Lung (tissue), 12 donors: ENCODE results near the gene ZNF865. TPM values are rescaled to one million over a fixed set of nuclear protein-coding genes. Genes with fewer than 3 reads are reported as not detected.

ENCODE experiments used
- ATAC-seq: fragments of 200-7000 bp; cut with Tn5 transposase; one replicate; pipeline ENCODE4 v1.9.1; 2020; ENCODE audit warnings: moderate number of reproducible peaks; ENCODE audit not compliant: insufficient read depth, low FRiP score
- DNase-seq, 3 donors: peaks; one replicate each; pipeline ENCODE4 v3.0.0-alpha.2; 2013 to 2017
- H3K27ac ChIP-seq, 2 donors: one replicate each; pipeline ENCODE4 v1.5.1; 2013; ENCODE audit warnings: mild to moderate bottlenecking in 2 of 2, moderate library complexity in 2 of 2, control low read depth in 1 of 2, inconsistent platforms in 1 of 2, low read depth in 1 of 2, low read length in 1 of 2
- H3K27me3 ChIP-seq, 3 donors: one replicate each; pipeline ENCODE4 v1.5.1; 2013; ENCODE audit warnings: low read length in 2 of 3; ENCODE audit not compliant: control insufficient read depth in 3 of 3, insufficient read depth in 3 of 3
- H3K36me3 ChIP-seq, 4 donors: one replicate each; pipeline ENCODE4 v1.5.1; 2013; ENCODE audit warnings: low read length in 4 of 4, mild to moderate bottlenecking in 1 of 4, moderate library complexity in 1 of 4; ENCODE audit not compliant: control insufficient read depth in 4 of 4, insufficient read depth in 4 of 4
- H3K4me1 ChIP-seq, 5 donors: one replicate each; pipeline ENCODE4 v1.5.1; 2013; ENCODE audit warnings: low read length in 5 of 5, mild to moderate bottlenecking in 2 of 5, moderate library complexity in 1 of 5; ENCODE audit not compliant: control insufficient read depth in 5 of 5, insufficient read depth in 5 of 5
- H3K4me3 ChIP-seq: one replicate; pipeline ENCODE4 v1.5.1; 2013; ENCODE audit warnings: mild to moderate bottlenecking, control low read depth, moderate library complexity
- H3K9ac ChIP-seq, 2 donors: one replicate each; pipeline ENCODE4 v1.5.1; 2013; ENCODE audit warnings: low read length in 2 of 2, control low read depth in 1 of 2; ENCODE audit not compliant: insufficient read depth in 1 of 2
- H3K9me3 ChIP-seq, 4 donors: one replicate each; pipeline ENCODE4 v1.5.1; 2013; ENCODE audit warnings: low read length in 3 of 4, mild to moderate bottlenecking in 1 of 4, moderate library complexity in 1 of 4; ENCODE audit not compliant: control insufficient read depth in 4 of 4, insufficient read depth in 3 of 4
- CTCF ChIP-seq: IDR thresholded peaks from 2 replicates; pipeline ENCODE4 v1.5.1; 2012; ENCODE audit warnings: mild to moderate bottlenecking; ENCODE audit errors: control extremely low read depth, extremely low read depth
- WGBS, 2 donors: extraction: QIAGEN DNeasy Blood & Tissue Kit; methylation state at CpG; one replicate each; pipeline ENCODE4 v1.1.7; 2013; 5-methylcytosine and 5-hydroxymethylcytosine counted together
- polyA plus RNA-seq, 2 donors: library from polyadenylated mRNA; stranded (reverse); fragments of 200-250 nt; gene quantifications; one replicate each; pipeline ENCODE4 v1.2.1, GENCODE V29; 2013
- total RNA-seq, 2 donors: library from RNA; depleted of rRNA in 1 of 2; stranded (reverse); fragments of >200 nt in 1 of 2; gene quantifications; one replicate each; pipeline ENCODE4 v1.2.1, GENCODE V29; 2014 to 2021
- donor health status: control.
- donor health status: control.
- donor health status: Bipolar disorder and iron deficiency.
- donor health status: healthy.
- donor health status: DM: yes; HTN: yes; CAD: no.

ZNF865 gene
- total and polyA plus RNA-seq, 4 donors = 5.1 to 19.3 (median 10.0) TPM

- TF ChIP-seq CTCF = peak; percentile 95
- Histone ChIP-seq H3K9me3 (no peaks in the 10 kb centered on the region), H3K9ac (no peak overlapping the region), H3K27me3 (no peaks in the 10 kb centered on the region), H3K4me1 (peaks cover 5 to 14% (median 11%) of the 10 kb centered on the region in 5 donors), H3K36me3 (peaks cover 0 to 3% (median under 1%) of the 10 kb centered on the region in 4 donors), H3K4me3 (no peak overlapping the region), H3K27ac (peak overlapping the region in 1 of 2 donors; percentile 64)
- DNase-seq = peak; percentile 87 to 95 (median 91)
- ATAC-seq = peak; percentile 69
- 30 to 33% methylated on average over 3 of the region's 3 CpGs for WGBS, 2 donors
Observed at GRCh38 chr19:55632463-55632834, 27.0 kb downstream of the ZNF865 start.

- Histone ChIP-seq H3K36me3 (peaks cover 0 to 3% (median under 1%) of the 10 kb centered on the region in 4 donors), H3K9ac (no peak overlapping the region), H3K27ac (no peak overlapping the region), H3K9me3 (no peaks in the 10 kb centered on the region), H3K27me3 (no peaks in the 10 kb centered on the region), H3K4me3 (no peak overlapping the region), H3K4me1 (peaks cover 5 to 14% (median 11%) of the 10 kb centered on the region in 5 donors)
- TF ChIP-seq CTCF = no peak
- WGBS, 2 donors = 53 to 72% methylated on average over 8 of the region's 8 CpGs
- DNase-seq (no peak), ATAC-seq (no peak)
Observed at GRCh38 chr19:55633861-55634260, 28.4 kb downstream of the ZNF865 start.

GRCh38 chr19:55635334-55635717 is 29.9 kb downstream of the ZNF865 start:
- Histone ChIP-seq H3K27me3 (no peaks in the 10 kb centered on the region), H3K4me1 (peaks cover 5 to 20% (median 13%) of the 10 kb centered on the region in 5 donors), H3K36me3 (peaks cover 0 to 3% (median under 1%) of the 10 kb centered on the region in 4 donors), H3K4me3 (peak overlapping the region; percentile 88), H3K27ac (peak overlapping the region; percentile 84 to 99), H3K9ac (peak overlapping the region; percentile 94 to 99), H3K9me3 (no peaks in the 10 kb centered on the region)
- no peak for ATAC-seq
- DNase-seq = no peak
- WGBS, 2 donors = 6 to 13% methylated on average over 5 to 9 of the region's 9 CpGs
- TF ChIP-seq CTCF = no peak

GRCh38 chr19:55635856-55636440 is 30.5 kb downstream of the ZNF865 start:
- TF ChIP-seq CTCF = no peak
- DNase-seq = no peak

More at GRCh38 chr19:55635856-55636440, 30.5 kb downstream of the ZNF865 start:
- Histone ChIP-seq H3K27me3 (no peaks in the 10 kb centered on the region), H3K4me1 (peaks cover 5 to 22% (median 13%) of the 10 kb centered on the region in 5 donors), H3K36me3 (peaks cover 0 to 3% (median under 1%) of the 10 kb centered on the region in 4 donors), H3K27ac (peak overlapping the region; percentile 84 to 99), H3K9me3 (no peaks in the 10 kb centered on the region), H3K4me3 (peak overlapping the region; percentile 88), H3K9ac (peak overlapping the region; percentile 94 to 99)
- 58 to 64% methylated on average over 7 of the region's 7 CpGs for WGBS, 2 donors
- no peak for ATAC-seq
